HepG2 (cell line): Measurements from ENCODE around the gene MCM3AP. TPM values are rescaled to one million over a fixed set of nuclear protein-coding genes. Genes with fewer than 3 reads are reported as not detected.

ENCODE experiments used
- AKAP8 ChIP-seq: sonication (generic); formaldehyde crosslinking; IDR thresholded peaks from 2 replicates; pipeline ENCODE4 v1.5.1; 2020; ENCODE audit warnings: mild to moderate bottlenecking, missing genetic modification reagents
- ARHGAP35 ChIP-seq: sonication (generic); formaldehyde crosslinking; IDR thresholded peaks from 2 replicates; pipeline ENCODE4 v1.9.0; 2022; ENCODE audit warnings: mild to moderate bottlenecking, inconsistent platforms, moderate library complexity, missing genetic modification reagents, borderline replicate concordance
- JARID2 ChIP-seq: sonication (generic); formaldehyde crosslinking; IDR thresholded peaks from 2 replicates; pipeline ENCODE4 v1.8.1; 2023; ENCODE audit warnings: missing genetic modification reagents, inconsistent platforms; ENCODE audit not compliant: insufficient replicate concordance
- MED13 ChIP-seq: sonication (generic); formaldehyde crosslinking; IDR thresholded peaks from 2 replicates; pipeline ENCODE4 v1.5.0; 2020; ENCODE audit warnings: missing genetic modification reagents
- MXI1 ChIP-seq: IDR thresholded peaks from 3 replicates; pipeline ENCODE4 v1.6.1; 2012; ENCODE audit warnings: low read depth, low read length, inconsistent platforms, borderline replicate concordance
- NR2C2 ChIP-seq: sonication (generic); formaldehyde crosslinking; IDR thresholded peaks from 2 replicates; pipeline ENCODE4 v1.4.0; 2020; ENCODE audit warnings: missing genetic modification reagents, mild to moderate bottlenecking, moderate library complexity, borderline replicate concordance
- PLRG1 ChIP-seq: fragments of 450-650 bp; conservative IDR thresholded peaks from 2 replicates; pipeline ENCODE4 v1.6.1; 2016
- RERE ChIP-seq: IDR thresholded peaks from 2 replicates; pipeline ENCODE4 v1.6.1; 2016; ENCODE audit warnings: low read depth, missing genetic modification reagents, missing compliant biosample characterization
- SETDB1 ChIP-seq: sonication (generic); formaldehyde crosslinking; IDR thresholded peaks from 2 replicates; pipeline ENCODE4 v1.5.1; 2020; ENCODE audit warnings: missing genetic modification reagents, mild to moderate bottlenecking, borderline replicate concordance
- TMF1 ChIP-seq: sonication (generic); formaldehyde crosslinking; IDR thresholded peaks from 2 replicates; pipeline ENCODE4 v1.8.1; 2022; ENCODE audit warnings: low read depth, missing genetic modification reagents
- ZKSCAN1 ChIP-seq: fragments of 150-350 bp; IDR thresholded peaks from 2 replicates; pipeline ENCODE4 v1.6.1; 2014; ENCODE audit warnings: low read length
- ZNF615 ChIP-seq: sonication (generic); formaldehyde crosslinking; IDR thresholded peaks from 2 replicates; pipeline ENCODE4 v1.5.0; 2020; ENCODE audit warnings: mild to moderate bottlenecking, missing genetic modification reagents, borderline replicate concordance
- ZNF691 ChIP-seq: sonication (generic); formaldehyde crosslinking; IDR thresholded peaks from 2 replicates; pipeline ENCODE4 v1.4.0; 2020; ENCODE audit warnings: missing genetic modification reagents, low read depth, mild to moderate bottlenecking, borderline replicate concordance
- polyA plus RNA-seq, 8 experiments: library from polyadenylated mRNA; depleted of rRNA in 3 of 8; stranded (reverse) in 7 of 8; unstranded in 1 of 8; fragments of >200 nt; fragmentation: Illumina TruSeq in 4 of 8; extraction: Trizol in 4 of 8; gene quantifications; 2 replicates each; pipeline versions ENCODE4 v1.2.1 to v1.2.3, GENCODE V29; 2011 to 2016; ENCODE audit warnings: low read depth in 4 of 8, missing spikeins in 1 of 8, mixed read lengths in 1 of 8; ENCODE audit not compliant: insufficient read depth in 1 of 8
- total RNA-seq, 5 experiments: library from RNA; depleted of rRNA; stranded (reverse); fragments of >200 nt; fragmentation: Illumina TruSeq; extraction: Trizol; gene quantifications; 2 replicates each; pipeline ENCODE4 v1.2.3, GENCODE V29; 2016; ENCODE audit warnings: low read depth in 1 of 5
- TF ChIP-seq, protein P1 (sequence below): sonication (generic); formaldehyde crosslinking; IDR thresholded peaks from 2 replicates; pipeline ENCODE4 v1.4.0; 2020; ENCODE audit warnings: mild to moderate bottlenecking, missing genetic modification reagents
- TF ChIP-seq, protein P2 (sequence below): sonication (generic); formaldehyde crosslinking; IDR thresholded peaks from 2 replicates; pipeline ENCODE4 v1.4.0; 2020; ENCODE audit warnings: missing genetic modification reagents

The MCM3AP gene
- total and polyA plus RNA-seq, 2 of the 13 experiments (the other 11 are each of a cell fraction or from before 2014, with no cell fraction given), result 27.0 to 54.7 TPM

DNA sequence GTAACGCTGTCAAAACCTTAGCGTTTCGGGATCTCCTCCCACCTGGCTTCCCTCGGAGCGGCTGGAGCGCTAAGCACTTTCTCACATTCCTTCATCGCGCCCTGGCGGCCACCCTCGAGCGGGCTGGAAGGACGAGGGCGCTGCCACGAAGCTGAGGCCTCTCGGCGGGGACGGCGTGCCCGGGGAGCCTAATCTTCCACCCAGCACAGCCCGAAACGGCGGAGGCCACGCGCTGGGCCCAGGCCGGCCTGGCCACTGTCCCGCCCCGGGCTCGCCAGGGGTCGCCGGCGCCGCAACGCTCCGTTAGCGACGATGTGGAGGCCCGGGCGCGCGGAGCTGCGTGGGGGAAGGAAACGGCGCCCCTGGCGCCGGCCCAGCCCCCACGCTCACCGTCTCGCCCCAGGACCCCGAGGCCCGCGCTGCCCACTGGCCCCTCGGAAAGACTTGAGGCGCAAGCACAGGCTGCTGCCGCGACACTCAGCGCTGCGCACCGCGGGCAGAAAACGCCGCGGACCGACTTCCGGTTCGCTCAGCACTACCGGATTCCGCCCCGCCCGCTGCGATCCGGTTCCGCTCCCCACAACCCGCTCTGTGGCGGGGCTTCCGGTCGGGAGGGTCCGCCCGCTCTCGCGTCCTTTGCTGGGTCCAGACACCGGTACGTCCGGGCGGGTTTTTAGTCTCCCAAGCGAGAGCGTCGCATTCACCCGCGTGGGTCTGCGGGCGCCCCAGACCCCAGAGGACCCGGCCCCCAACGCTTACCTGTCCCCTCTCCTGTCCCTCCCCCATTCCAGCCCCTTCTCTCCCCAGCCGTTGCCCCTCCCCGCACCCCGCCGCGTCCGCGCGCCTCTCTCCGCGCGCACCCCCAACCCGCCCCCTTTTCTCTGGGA is 593 bp upstream of the MCM3AP start, which contains the start of gene YBEY (continued):
- TF ChIP-seq TMF1 (peak; percentile 95), ZNF615 (CRISPR knock-in tag) (no peak), PLRG1 (no peak), JARID2 (CRISPR knock-in tag) (peak; percentile 66), ZKSCAN1 (no peak), NR2C2 (CRISPR knock-in tag) (peak; percentile 77), RERE (CRISPR knock-in tag) (peak; percentile 39; the same call in 1 of the 2 replicates), MED13 (no peak; the same call in 1 of the 2 replicates), ZNF691 (CRISPR knock-in tag) (peak; percentile 34; the same call in 1 of the 2 replicates), SETDB1 (CRISPR knock-in tag) (no peak), ARHGAP35 (peak; percentile 41; the same call in 1 of the 2 replicates), AKAP8 (CRISPR knock-in tag) (no peak), MXI1 (peak; percentile 72; the same call in 1 of the 3 replicates)
- TF ChIP-seq, protein P1, sequence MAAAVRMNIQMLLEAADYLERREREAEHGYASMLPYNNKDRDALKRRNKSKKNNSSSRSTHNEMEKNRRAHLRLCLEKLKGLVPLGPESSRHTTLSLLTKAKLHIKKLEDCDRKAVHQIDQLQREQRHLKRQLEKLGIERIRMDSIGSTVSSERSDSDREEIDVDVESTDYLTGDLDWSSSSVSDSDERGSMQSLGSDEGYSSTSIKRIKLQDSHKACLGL (CRISPR knock-in tag), result peak; percentile 84
- TF ChIP-seq, protein P2, sequence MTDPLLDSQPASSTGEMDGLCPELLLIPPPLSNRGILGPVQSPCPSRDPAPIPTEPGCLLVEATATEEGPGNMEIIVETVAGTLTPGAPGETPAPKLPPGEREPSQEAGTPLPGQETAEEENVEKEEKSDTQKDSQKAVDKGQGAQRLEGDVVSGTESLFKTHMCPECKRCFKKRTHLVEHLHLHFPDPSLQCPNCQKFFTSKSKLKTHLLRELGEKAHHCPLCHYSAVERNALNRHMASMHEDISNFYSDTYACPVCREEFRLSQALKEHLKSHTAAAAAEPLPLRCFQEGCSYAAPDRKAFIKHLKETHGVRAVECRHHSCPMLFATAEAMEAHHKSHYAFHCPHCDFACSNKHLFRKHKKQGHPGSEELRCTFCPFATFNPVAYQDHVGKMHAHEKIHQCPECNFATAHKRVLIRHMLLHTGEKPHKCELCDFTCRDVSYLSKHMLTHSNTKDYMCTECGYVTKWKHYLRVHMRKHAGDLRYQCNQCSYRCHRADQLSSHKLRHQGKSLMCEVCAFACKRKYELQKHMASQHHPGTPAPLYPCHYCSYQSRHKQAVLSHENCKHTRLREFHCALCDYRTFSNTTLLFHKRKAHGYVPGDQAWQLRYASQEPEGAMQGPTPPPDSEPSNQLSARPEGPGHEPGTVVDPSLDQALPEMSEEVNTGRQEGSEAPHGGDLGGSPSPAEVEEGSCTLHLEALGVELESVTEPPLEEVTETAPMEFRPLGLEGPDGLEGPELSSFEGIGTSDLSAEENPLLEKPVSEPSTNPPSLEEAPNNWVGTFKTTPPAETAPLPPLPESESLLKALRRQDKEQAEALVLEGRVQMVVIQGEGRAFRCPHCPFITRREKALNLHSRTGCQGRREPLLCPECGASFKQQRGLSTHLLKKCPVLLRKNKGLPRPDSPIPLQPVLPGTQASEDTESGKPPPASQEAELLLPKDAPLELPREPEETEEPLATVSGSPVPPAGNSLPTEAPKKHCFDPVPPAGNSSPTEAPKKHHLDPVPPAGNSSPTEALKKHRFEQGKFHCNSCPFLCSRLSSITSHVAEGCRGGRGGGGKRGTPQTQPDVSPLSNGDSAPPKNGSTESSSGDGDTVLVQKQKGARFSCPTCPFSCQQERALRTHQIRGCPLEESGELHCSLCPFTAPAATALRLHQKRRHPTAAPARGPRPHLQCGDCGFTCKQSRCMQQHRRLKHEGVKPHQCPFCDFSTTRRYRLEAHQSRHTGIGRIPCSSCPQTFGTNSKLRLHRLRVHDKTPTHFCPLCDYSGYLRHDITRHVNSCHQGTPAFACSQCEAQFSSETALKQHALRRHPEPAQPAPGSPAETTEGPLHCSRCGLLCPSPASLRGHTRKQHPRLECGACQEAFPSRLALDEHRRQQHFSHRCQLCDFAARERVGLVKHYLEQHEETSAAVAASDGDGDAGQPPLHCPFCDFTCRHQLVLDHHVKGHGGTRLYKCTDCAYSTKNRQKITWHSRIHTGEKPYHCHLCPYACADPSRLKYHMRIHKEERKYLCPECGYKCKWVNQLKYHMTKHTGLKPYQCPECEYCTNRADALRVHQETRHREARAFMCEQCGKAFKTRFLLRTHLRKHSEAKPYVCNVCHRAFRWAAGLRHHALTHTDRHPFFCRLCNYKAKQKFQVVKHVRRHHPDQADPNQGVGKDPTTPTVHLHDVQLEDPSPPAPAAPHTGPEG, result no peak; the same call in 1 of the 2 replicates
